ACHN (cell line): Measurements from ENCODE around the gene FLRT2.

Experiments
- DNase-seq: peaks from one replicate; pipeline ENCODE4 v3.0.0-alpha.2; 2015
- in situ Hi-C: cut with HindIII; loops from 2 replicates; pipeline ENCODE4 v1.10.0; 2017; ENCODE audit warnings: low sequenced_read_pairs, low pct_ligation_motif_present, low pct_unique_long_range_greater_than_20kb

Gene FLRT2

GRCh38 chr14:85578930-85579329 lies 49.0 kb downstream of the FLRT2 start:
- no peak for DNase-seq
- in situ Hi-C loops: no loop called here

GRCh38 chr14:85579942-85580341 lies 50.0 kb downstream of the FLRT2 start:
- no peak for DNase-seq
- in situ Hi-C loops: no loop called here

- DNase-seq: no peak
- in situ Hi-C loops: no loop called here
Observed at GRCh38 chr14:85580536-85581140, 50.7 kb downstream of the FLRT2 start.

- in situ Hi-C loops: no loop called here
- no peak for DNase-seq
Observed at GRCh38 chr14:85581691-85582090, 51.7 kb downstream of the FLRT2 start.

DNA sequence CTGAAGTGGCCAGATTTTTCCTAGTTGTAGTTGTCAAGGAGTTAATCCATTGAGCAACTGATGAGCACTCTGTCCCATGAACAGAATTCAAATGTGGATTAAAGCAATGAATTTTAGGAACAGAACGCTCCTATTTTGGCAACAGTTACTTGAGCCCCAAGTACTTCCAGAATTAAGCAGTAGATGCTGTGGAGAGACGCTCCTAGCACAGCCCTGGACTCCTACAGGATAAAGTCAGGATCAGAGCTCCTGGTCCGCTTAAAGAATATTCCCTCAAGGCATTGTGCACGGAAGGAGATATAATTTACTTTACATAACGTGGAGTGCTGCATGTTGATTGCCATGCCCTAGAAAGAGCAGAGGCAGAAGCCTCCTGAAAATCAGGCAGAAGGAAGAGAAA lies 53.4 kb downstream of the FLRT2 start:
- DNase-seq: no peak
- in situ Hi-C loops: no loop called here

DNA sequence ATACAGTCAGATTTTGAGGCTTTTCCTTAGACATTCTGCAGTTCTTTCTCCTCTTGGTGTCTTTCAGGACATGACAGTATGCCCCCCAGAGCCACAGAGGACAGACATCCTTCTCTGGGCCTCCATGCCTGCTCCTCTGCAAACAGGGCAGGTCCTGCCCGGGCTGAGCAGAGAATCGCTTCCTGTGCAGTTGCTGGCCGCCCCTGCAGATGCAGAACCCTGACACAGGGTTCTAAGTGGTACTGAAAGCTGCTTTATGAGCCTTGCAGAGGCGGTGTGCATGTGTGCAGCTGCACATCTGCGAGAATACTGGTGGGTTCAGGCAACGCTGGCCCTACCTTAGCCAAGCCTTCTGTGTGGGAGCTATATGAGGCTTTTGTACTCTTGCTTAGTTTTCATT lies 54.5 kb downstream of the FLRT2 start:
- in situ Hi-C loops: no loop called here
- no peak for DNase-seq

GRCh38 chr14:85587151-85587711 lies 57.3 kb downstream of the FLRT2 start:
- DNase-seq: peak; percentile 54
- in situ Hi-C loops: no loop called here

DNA sequence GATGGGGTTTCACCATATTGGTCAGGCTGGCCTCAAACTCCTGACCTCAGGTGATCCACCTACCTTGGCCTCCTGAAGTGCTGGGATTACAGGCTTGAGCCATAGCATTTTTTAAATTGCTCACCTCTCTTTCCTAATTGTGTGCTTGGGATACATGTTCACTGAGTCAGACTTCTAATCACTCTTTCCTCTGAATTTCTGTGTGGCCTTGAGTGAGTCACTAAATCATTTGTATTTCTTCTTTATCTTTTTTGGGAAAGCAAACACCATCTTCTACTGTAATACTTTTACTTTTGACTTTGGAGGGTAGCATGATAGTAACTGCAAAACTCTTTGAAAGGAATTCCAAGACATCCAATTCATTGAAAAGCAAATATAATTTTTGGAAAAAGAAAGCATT lies 60.8 kb downstream of the FLRT2 start:
- no peak for DNase-seq
- in situ Hi-C loops: no loop called here

DNA sequence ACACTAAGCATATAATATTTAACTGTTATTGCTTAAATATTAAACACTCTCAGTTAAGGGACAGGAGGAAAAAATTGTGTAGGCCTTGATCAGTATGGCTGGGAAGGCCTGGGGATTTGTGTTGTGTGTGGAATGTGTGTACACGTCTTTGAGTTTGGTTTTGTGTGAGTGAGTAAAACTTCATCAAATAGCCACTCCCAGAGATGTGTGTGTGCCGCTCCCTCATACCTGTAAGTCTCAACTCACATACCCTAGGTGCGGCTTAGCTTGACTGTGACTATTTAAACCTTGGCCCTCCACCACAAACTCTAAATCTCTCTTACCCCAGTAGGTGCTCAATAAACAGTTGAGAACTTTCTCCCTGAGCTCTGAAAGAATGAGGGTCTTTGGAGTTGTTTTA lies 64.3 kb downstream of the FLRT2 start:
- in situ Hi-C loops: no loop called here
- DNase-seq: no peak

- no peak for DNase-seq
- in situ Hi-C loops: no loop called here
Observed at GRCh38 chr14:85595981-85596380, 66.0 kb downstream of the FLRT2 start.

- in situ Hi-C loops: no loop called here
- DNase-seq: no peak
Observed at GRCh38 chr14:85596562-85596961, 66.6 kb downstream of the FLRT2 start.

GRCh38 chr14:85597701-85598100 lies 67.8 kb downstream of the FLRT2 start:
- DNase-seq: no peak
- in situ Hi-C loops: no loop called here

DNA sequence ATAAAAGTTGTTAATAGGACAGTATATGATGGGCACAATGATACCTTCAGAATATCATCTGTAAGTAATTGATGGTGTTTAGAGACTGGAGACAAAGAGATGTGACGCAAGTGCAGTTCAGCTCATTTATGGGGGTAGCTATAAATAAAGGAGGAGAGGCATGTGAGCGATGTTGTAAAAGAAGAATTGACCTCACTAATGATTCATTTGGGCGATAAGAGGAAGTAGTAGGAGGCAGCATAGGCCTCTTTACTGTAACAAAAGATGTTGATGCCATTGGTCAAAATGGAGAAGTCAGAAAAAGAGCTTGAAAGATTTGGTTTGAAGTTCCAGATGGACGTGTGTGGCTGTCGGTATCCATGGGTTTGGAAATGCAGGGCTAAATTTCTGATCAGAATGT lies 70.0 kb downstream of the FLRT2 start:
- in situ Hi-C loops: no loop called here
- no peak for DNase-seq

DNA sequence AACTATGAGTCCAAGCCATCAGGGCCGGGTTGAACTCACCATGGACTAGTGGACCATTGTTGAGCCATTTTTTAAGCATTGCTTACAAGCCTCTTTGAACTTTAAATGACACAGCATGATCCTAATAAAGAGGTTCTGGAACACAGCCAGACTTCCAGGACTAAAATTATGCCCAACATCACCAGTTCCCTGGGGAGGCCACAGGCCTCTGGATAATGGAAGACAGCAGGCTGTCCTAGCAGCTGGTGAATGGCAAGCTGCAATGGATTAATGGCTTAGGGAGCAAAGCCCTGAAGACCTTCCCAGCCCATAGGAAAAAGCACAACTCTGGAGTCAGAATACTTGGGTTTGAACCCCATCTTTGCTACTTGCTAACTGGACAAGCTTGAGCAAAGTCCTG lies 71.3 kb downstream of the FLRT2 start:
- in situ Hi-C loops: no loop called here
- DNase-seq: no peak

GRCh38 chr14:85601690-85602089 lies 71.7 kb downstream of the FLRT2 start:
- in situ Hi-C loops: no loop called here
- DNase-seq: no peak

DNA sequence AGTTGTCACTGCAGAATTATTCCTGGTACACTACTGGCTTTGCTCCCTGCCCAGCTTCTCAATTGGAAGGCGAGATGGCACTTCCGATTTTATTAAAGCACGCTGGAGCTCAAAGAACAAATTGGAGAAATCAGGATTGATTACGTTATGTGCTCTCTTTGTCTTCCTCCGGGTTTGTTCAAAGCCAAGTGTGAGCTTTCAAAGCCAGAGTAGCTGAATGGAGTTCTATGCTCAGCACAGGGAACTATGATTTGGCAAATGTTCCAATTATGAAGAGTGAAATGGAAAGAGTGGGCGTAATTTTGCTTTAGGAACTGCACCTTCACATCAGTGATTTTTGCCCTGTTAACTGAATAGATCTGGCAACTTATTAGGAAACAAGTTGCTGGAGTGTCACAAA lies 72.4 kb downstream of the FLRT2 start:
- in situ Hi-C loops: no loop called here
- no peak for DNase-seq

- DNase-seq: no peak
- in situ Hi-C loops: no loop called here
Observed at GRCh38 chr14:85604021-85604420, 74.1 kb downstream of the FLRT2 start.

- no peak for DNase-seq
- in situ Hi-C loops: no loop called here
Observed at GRCh38 chr14:85604714-85605113, 74.8 kb downstream of the FLRT2 start.

- DNase-seq: no peak
- in situ Hi-C loops: no loop called here
Observed at GRCh38 chr14:85607651-85608081, 77.7 kb downstream of the FLRT2 start.

DNA sequence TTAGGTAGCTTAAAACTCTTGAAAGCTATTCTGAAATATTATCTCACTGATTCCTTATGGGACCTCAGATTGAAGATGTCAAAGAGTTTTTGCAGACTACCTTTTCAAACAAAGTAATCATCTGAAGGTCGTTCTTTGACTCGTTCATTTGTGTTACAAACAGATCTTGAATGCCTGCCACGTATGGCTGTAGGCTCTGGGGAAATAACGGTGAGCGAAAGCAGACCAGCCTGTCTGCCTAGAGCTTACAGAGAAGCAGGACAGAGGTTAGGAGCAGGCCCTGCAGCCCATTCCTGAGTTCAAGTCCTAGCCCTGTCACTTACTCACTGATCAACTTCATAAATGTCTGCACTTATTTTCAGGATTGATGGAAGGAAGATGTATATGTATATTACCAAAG lies 83.6 kb downstream of the FLRT2 start:
- DNase-seq: no peak
- in situ Hi-C loops: no loop called here

GRCh38 chr14:85616386-85616885 lies 86.5 kb downstream of the FLRT2 start:
- in situ Hi-C loops: no loop called here
- no peak for DNase-seq
